ENCODE data around the gene SLC2A11. TPM values are rescaled to one million over a fixed set of nuclear protein-coding genes. Genes with fewer than 3 reads are reported as not detected.
A peak's percentile ranks its signal among the peaks of the same experiment; 100 is the strongest.
"Not testable (repeated sequence)": the region's sequence is repeated elsewhere in the genome, so short reads cannot be mapped to it uniquely, and the experiment has no call there.

The SLC2A11 gene
- polyA plus RNA-seq, 2 of the 4 experiments (the other 2 are of a cell fraction): 5.6 to 12.4 TPM

DNA sequence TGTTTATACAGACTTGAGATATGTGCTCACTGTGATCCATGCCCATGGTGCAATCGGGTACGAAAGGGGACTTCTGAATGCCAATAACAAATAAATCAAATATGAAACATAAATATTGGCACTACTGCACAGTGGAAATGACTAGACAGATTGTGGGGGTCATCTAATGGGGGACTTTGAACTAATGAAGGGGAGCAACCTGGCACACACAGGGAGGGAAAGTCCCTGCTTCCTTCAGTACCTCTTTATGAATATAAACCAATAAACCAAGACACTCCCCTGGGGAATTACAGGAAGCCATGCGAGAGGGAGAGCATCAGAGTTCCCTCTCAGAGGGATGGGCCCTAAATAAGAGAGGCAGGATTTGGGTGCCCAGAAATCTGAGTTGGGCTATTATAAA, 57.6 kb downstream of the SLC2A11 start:
- Histone ChIP-seq H3K4me3 (no peak overlapping the region), H3K4me1 (peaks cover 8% of the 10 kb centered on the region; the same call in 1 of the 3 replicates), H3K27ac (no peak overlapping the region), H3K4me2 (no peak overlapping the region), H3K9me3 (no peaks in the 10 kb centered on the region)
- TF ChIP-seq CHD4 (IDR thresholded peaks at IDR 0.05; ENCODE audit: borderline replicate concordance) (no peak), TFCP2L1 (CRISPR knock-in tag; IDR thresholded peaks at IDR 0.05) (no peak), NPAS2 (CRISPR knock-in tag; IDR thresholded peaks at IDR 0.05; ENCODE audit: borderline replicate concordance) (no peak), ZC3H11A (IDR thresholded peaks at IDR 0.05) (no peak), SREBF2 (IDR thresholded peaks at IDR 0.05) (no peak), HMGXB4 (CRISPR knock-in tag; IDR thresholded peaks at IDR 0.05; ENCODE audit: borderline replicate concordance) (no peak), MYC (IDR thresholded peaks at IDR 0.05; ENCODE audit: borderline replicate concordance, low read length) (no peak)
- CTCF ChIA-PET: interaction anchor here (1.0 kb wide), 1 partner anchor 21 kb away, joined by 3 read pairs; the partner anchor contains the start of gene MIF
- 86% methylated on average over 3 of the region's 3 CpGs for WGBS (ENCODE audit: missing lambda C conversion rate)
- no peak for DNase-seq (ENCODE audit: low read depth in 1 of 2, low spot score in 1 of 2)
- POLR2A ChIA-PET: no interaction called here
- ATAC-seq: no peak
- no peak for FAIRE-seq

GRCh38 chr22:23920267-23920611, 62.6 kb downstream of the SLC2A11 start:
- not testable (repeated sequence) for FAIRE-seq; DNase-seq (ENCODE audit: low read depth in 1 of 2, low spot score in 1 of 2); H3K9me3 ChIP-seq; H3K4me2 ChIP-seq; ATAC-seq; H3K4me3 ChIP-seq
- Histone ChIP-seq H3K27ac (0 out of 6 replicates have a peak overlapping the region, but pooled peaks of 1 of the 2 experiments have one; percentile 20), H3K4me1 (peaks cover 20% of the 10 kb centered on the region; the same call in 2 of the 3 replicates)
- ChIA-PET POLR2A (interaction anchor here (1.8 kb wide), 1 partner anchor 26 kb away, joined by 10 read pairs; the partner anchor contains the start of gene MIF), CTCF (interaction anchor here (1.3 to 1.8 kb wide), 4 partner anchors 10 to 36 kb away, joined by 3 to 11 read pairs (median 4); partner anchors contain the start of gene MIF)
- WGBS (ENCODE audit: missing lambda C conversion rate): 100% methylated on average over 1 of the region's 1 CpG

DNA sequence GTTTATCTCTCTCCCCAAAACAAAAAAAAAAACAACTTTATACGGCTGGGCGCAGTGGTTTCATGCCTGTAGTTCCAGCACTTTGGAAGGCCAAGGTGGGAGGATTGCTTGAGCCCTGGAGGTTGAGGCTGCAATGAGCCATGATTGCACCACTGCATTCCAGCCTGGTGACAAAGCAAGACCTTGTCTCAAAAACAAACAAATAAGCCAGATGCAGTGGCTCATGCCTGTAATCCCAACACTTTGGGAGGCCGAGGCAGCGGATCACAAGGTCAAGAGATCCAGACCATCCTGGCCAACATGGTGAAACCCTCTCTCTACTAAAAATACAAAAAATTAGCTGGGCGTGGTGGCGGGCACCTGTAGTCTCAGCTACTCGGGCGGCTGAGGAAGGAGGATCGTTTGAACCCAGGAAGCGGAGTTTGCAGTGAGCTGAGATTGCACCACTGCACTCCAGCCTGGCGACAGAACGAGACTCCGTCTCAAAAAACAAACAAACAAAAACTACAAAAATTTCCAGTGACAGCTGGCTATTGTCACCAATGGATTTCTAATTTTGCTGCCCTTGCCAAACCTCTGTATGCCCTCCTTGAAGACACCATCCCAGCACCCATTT, 64.0 kb downstream of the SLC2A11 start:
- 64% methylated on average over 13 of the region's 13 CpGs for WGBS (ENCODE audit: missing lambda C conversion rate)
- FAIRE-seq: not testable (repeated sequence)

DNA sequence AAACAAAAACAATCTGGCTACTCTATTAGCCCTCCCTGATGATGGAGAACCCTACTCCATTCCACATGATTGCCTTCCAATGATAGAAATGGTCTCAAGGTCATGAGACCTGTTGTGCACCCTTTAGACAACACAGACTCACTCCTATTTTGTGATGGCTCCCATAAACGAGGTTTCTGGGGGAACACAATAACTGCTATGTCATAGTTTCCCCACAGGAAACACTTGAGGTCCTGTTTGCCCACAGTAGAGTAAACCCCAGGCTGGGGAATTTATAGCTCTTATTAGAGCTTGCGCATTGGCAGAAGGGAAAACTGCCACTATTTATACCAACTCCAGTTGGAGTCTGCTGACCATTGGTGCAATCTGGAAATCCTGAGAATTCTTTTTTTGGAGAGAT, 65.2 kb downstream of the SLC2A11 start:
- Histone ChIP-seq H3K27ac (no peak overlapping the region), H3K4me3 (no peak overlapping the region), H3K4me2 (no peak overlapping the region), H3K4me1 (peaks cover 20% of the 10 kb centered on the region; the same call in 2 of the 3 replicates), H3K9me3 (peaks cover 13% of the 10 kb centered on the region; the same call in 2 of the 3 replicates)
- CTCF ChIA-PET: interaction anchor here (1.3 kb wide), 1 partner anchor 10 kb away, joined by 3 read pairs; no protein-coding TSS in a partner anchor
- DNase-seq (ENCODE audit: low read depth in 1 of 2, low spot score in 1 of 2) (no peak), ATAC-seq (no peak), FAIRE-seq (no peak)
- 50% methylated on average over 2 of the region's 2 CpGs for WGBS (ENCODE audit: missing lambda C conversion rate)
- POLR2A ChIA-PET: no interaction called here
- no peak for TF ChIP-seq MAFK (IDR thresholded peaks at IDR 0.05; ENCODE audit: partially characterized antibody)
- TF ChIP-seq KDM5A (IDR thresholded peaks at IDR 0.05): no peak
- TF ChIP-seq ELK1 (IDR thresholded peaks at IDR 0.05; ENCODE audit: low read depth, low read length): no peak
- TF ChIP-seq NR3C1 (IDR thresholded peaks at IDR 0.05): no peak
- TF ChIP-seq TP53 (CRISPR knock-in tag; IDR thresholded peaks at IDR 0.05): no peak
- TF ChIP-seq HDAC2 (IDR thresholded peaks at IDR 0.05): no peak
- no peak for TF ChIP-seq MAZ (IDR thresholded peaks at IDR 0.05; ENCODE audit: borderline replicate concordance, low read depth, low read length)
- TF ChIP-seq ESRRA (IDR thresholded peaks at IDR 0.05; ENCODE audit: borderline replicate concordance, low read length): no peak
- TF ChIP-seq RAD21 (conservative IDR thresholded peaks at IDR 0.05 in 1 of 2, IDR thresholded peaks at IDR 0.05 in 1 of 2): no peak
- no peak for TF ChIP-seq CEBPB (IDR thresholded peaks at IDR 0.05)
- no peak for TF ChIP-seq RCOR1 (IDR thresholded peaks at IDR 0.05; ENCODE audit: low read depth, low read length)
- TF ChIP-seq, protein P1, sequence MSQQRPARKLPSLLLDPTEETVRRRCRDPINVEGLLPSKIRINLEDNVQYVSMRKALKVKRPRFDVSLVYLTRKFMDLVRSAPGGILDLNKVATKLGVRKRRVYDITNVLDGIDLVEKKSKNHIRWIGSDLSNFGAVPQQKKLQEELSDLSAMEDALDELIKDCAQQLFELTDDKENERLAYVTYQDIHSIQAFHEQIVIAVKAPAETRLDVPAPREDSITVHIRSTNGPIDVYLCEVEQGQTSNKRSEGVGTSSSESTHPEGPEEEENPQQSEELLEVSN (IDR thresholded peaks at IDR 0.05; ENCODE audit: borderline replicate concordance, low read depth): no peak
- TF ChIP-seq, protein P2, sequence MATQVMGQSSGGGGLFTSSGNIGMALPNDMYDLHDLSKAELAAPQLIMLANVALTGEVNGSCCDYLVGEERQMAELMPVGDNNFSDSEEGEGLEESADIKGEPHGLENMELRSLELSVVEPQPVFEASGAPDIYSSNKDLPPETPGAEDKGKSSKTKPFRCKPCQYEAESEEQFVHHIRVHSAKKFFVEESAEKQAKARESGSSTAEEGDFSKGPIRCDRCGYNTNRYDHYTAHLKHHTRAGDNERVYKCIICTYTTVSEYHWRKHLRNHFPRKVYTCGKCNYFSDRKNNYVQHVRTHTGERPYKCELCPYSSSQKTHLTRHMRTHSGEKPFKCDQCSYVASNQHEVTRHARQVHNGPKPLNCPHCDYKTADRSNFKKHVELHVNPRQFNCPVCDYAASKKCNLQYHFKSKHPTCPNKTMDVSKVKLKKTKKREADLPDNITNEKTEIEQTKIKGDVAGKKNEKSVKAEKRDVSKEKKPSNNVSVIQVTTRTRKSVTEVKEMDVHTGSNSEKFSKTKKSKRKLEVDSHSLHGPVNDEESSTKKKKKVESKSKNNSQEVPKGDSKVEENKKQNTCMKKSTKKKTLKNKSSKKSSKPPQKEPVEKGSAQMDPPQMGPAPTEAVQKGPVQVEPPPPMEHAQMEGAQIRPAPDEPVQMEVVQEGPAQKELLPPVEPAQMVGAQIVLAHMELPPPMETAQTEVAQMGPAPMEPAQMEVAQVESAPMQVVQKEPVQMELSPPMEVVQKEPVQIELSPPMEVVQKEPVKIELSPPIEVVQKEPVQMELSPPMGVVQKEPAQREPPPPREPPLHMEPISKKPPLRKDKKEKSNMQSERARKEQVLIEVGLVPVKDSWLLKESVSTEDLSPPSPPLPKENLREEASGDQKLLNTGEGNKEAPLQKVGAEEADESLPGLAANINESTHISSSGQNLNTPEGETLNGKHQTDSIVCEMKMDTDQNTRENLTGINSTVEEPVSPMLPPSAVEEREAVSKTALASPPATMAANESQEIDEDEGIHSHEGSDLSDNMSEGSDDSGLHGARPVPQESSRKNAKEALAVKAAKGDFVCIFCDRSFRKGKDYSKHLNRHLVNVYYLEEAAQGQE (IDR thresholded peaks at IDR 0.05): no peak

More for the DNA sequence above, 64.0 kb downstream of the SLC2A11 start:
- H3K27ac ChIP-seq; POLR2A ChIA-PET; H3K4me2 ChIP-seq; H3K4me3 ChIP-seq; TF ChIP-seq FOSL2 (IDR thresholded peaks at IDR 0.05): not testable (repeated sequence)
- CTCF ChIA-PET: interaction anchor here (0.7 to 1.0 kb wide), 3 partner anchors 8 to 72 kb away, joined by 3 to 4 read pairs (median 3); no protein-coding TSS in a partner anchor
- DNase-seq (ENCODE audit: low read depth in 1 of 2, low spot score in 1 of 2) (peak in 1 of 2 experiments; percentile 49), ATAC-seq (peak in 1 of 2 experiments; percentile 63; a peak in 2 of 6 replicates)
- Histone ChIP-seq H3K9me3 (peaks cover 13% of the 10 kb centered on the region; the same call in 2 of the 3 replicates), H3K4me1 (peaks cover 20% of the 10 kb centered on the region; the same call in 2 of the 3 replicates)
- TF ChIP-seq FOSL2 (CRISPR knock-in tag; IDR thresholded peaks at IDR 0.05) (peak; percentile 53; the same call in 1 of the 2 replicates), CEBPB (IDR thresholded peaks at IDR 0.05) (peak; percentile 42 to 87; a peak in 3 of 4 replicates)

Data from A549 (cell line).